Activated CD4-positive, alpha-beta memory T cell treated with anti-CD3 and anti-CD28 coated beads for 36 hours (primary cell): Measurements from ENCODE around the gene VAV3. TPM values are rescaled to one million over a fixed set of nuclear protein-coding genes. Genes with fewer than 3 reads are reported as not detected.

ENCODE experiments used
- CTCF ChIA-PET: fragments of 350-600 bp; sonication (Branson Sonifier 250); formaldehyde crosslinking; loops from one replicate; lab custom pipeline; 2021; ENCODE audit warnings: antibody characterized with exemption, inconsistent platforms; lab: Charles Lee
- POLR2A ChIA-PET: fragments of 350-600 bp; sonication (Branson Sonifier 250); formaldehyde crosslinking; loops from one replicate; lab custom pipeline; 2021; ENCODE audit warnings: antibody characterized with exemption; lab: Charles Lee
- DNase-seq: peaks from one replicate; pipeline ENCODE4 v3.0.0-alpha.2; 2020
- H3K27ac Mint-ChIP-seq: one replicate; pipeline ENCODE4 v1.8.0; 2021; ENCODE audit warnings: mixed read lengths
- H3K27me3 Mint-ChIP-seq: one replicate; pipeline ENCODE4 v1.8.0; 2021; ENCODE audit warnings: mixed read lengths
- H3K36me3 Mint-ChIP-seq: one replicate; pipeline ENCODE4 v1.8.0; 2021; ENCODE audit warnings: mixed read lengths
- H3K4me1 Mint-ChIP-seq: one replicate; pipeline ENCODE4 v1.8.0; 2021; ENCODE audit warnings: low read depth, mixed read lengths
- H3K4me3 Mint-ChIP-seq: one replicate; pipeline ENCODE4 v1.8.0; 2021; ENCODE audit warnings: mild to moderate bottlenecking, mixed read lengths
- H3K9me3 Mint-ChIP-seq: one replicate; pipeline ENCODE4 v1.8.0; 2021; ENCODE audit warnings: mixed read lengths
- intact Hi-C: fragments of 100-400 bp; cut with micrococcal nuclease; formaldehyde crosslinking; loops from one replicate; pipeline ENCODE4 v1.15.1; 2023
- total RNA-seq, 2 experiments: library from RNA; stranded (reverse); gene quantifications; one replicate each; pipeline ENCODE4 v1.2.3, GENCODE V29; 2021

VAV3 gene
- total RNA-seq, 2 experiments from 2014 or later = 2.3 to 3.3 TPM

DNA sequence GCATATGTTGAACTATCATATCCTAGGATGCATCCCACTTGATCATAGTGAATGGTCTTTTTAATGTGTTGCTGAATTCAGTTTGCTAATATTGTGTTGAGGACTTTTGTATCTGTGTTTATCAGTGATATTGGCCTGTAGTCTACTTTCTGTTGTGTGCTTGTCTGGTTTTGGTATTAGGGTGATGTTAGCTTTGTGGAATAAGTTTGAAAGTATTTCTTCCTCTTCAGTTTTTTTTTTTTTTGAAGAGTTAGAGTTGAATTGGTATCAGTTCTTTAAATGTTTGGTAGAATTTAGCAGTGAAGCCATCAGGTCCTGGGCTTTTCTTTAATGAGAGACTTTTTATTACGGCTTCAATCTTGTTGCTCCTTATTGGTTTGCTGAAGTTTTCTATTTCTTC is 162.3 kb downstream of the VAV3 start:
- H3K4me3 Mint-ChIP-seq = no peak overlapping the region
- H3K27me3 Mint-ChIP-seq = no peaks in the 10 kb centered on the region
- POLR2A ChIA-PET = no interaction called here
- CTCF ChIA-PET = no interaction called here
- peaks cover 19% of the 10 kb centered on the region for H3K4me1 Mint-ChIP-seq
- intact Hi-C loops = no loop called here
- DNase-seq = no peak
- H3K36me3 Mint-ChIP-seq = peaks cover 2% of the 10 kb centered on the region
- H3K9me3 Mint-ChIP-seq = peaks cover 7% of the 10 kb centered on the region
- H3K27ac Mint-ChIP-seq = no peak overlapping the region

DNA sequence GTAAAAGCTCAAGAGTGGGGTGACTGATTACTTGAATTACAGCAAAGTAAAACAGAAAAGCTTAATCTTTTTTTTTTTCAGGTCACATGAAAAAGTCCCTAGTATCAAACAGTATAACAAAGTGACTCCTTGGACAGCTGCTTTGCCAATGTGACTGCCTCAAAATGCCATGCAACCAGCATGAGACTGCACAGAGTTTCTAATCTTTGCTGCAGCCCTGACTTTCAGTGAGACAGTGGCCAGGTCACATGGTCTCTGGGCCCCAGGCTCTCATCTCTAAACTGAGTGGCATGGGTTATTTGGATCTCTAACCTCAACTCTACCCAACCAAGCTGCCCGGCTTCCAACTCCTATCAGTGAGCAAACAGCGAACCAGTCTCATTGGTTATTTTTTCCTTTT is 169.0 kb downstream of the VAV3 start:
- Mint-ChIP-seq H3K4me3 (no peak overlapping the region), H3K36me3 (peaks cover 2% of the 10 kb centered on the region), H3K27me3 (no peaks in the 10 kb centered on the region), H3K4me1 (peaks cover 20% of the 10 kb centered on the region), H3K9me3 (peaks cover 3% of the 10 kb centered on the region), H3K27ac (no peak overlapping the region)
- intact Hi-C loops = no loop called here
- ChIA-PET CTCF (interaction anchor here (1.0 to 2.6 kb wide), 3 partner anchors 14 to 329 kb away, joined by 3 to 8 read pairs (median 7); no protein-coding TSS in a partner anchor), POLR2A (no interaction called here)
- no peak for DNase-seq

DNA sequence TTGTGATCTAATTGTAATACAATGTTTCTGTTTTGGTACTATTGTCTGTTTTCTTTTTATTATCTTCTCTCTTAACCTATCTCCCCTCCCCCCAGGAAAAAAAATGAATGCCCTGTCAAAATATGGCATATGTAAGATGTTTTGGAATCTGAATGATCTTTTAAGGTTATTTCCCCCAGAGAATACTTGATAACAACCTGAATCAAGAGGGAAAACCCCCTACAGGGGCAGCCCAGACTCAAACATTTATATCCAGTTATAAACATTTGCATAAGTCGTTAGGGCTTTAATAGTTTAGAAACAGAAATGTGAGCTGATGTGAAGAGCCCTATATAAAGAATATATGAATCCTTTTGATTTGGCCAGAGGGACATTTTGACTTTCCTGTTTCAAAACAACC is 169.5 kb downstream of the VAV3 start:
- Mint-ChIP-seq H3K27me3 (no peaks in the 10 kb centered on the region), H3K36me3 (no peaks in the 10 kb centered on the region), H3K4me1 (peaks cover 20% of the 10 kb centered on the region), H3K27ac (no peak overlapping the region), H3K9me3 (no peaks in the 10 kb centered on the region), H3K4me3 (no peak overlapping the region)
- intact Hi-C loops = no loop called here
- no peak for DNase-seq
- POLR2A ChIA-PET = no interaction called here
- CTCF ChIA-PET = interaction anchor here (1.8 to 2.6 kb wide), 2 partner anchors 13 to 330 kb away, joined by 7 to 8 read pairs; no protein-coding TSS in a partner anchor

DNA sequence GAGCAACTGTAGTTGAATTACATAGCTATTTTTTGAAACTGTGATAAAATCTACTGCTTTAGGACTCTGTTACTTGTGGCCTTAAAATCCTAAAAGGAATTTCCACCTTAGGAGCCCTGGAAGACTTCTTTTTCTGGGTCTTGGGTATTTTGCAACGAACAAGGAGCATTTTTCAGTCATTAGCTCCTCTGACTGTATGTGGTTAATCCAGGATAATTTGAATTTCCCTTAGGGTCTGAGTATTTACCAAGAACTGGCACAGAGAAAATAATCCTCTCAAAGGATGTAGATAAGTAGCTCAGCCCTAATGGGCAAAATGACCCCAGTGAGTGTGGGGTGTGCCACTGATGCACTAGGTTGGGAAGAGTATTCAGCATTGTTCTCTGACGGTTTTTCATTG is 170.4 kb downstream of the VAV3 start:
- H3K4me1 Mint-ChIP-seq = peaks cover 20% of the 10 kb centered on the region
- ChIA-PET POLR2A (no interaction called here), CTCF (interaction anchor here (1.0 to 1.8 kb wide), 3 partner anchors 13 to 331 kb away, joined by 3 to 7 read pairs (median 6); no protein-coding TSS in a partner anchor)
- intact Hi-C loops = no loop called here
- no peak overlapping the region for H3K27ac Mint-ChIP-seq
- no peaks in the 10 kb centered on the region for H3K27me3 Mint-ChIP-seq
- H3K36me3 Mint-ChIP-seq = no peaks in the 10 kb centered on the region
- no peaks in the 10 kb centered on the region for H3K9me3 Mint-ChIP-seq
- H3K4me3 Mint-ChIP-seq = no peak overlapping the region
- DNase-seq = no peak

DNA sequence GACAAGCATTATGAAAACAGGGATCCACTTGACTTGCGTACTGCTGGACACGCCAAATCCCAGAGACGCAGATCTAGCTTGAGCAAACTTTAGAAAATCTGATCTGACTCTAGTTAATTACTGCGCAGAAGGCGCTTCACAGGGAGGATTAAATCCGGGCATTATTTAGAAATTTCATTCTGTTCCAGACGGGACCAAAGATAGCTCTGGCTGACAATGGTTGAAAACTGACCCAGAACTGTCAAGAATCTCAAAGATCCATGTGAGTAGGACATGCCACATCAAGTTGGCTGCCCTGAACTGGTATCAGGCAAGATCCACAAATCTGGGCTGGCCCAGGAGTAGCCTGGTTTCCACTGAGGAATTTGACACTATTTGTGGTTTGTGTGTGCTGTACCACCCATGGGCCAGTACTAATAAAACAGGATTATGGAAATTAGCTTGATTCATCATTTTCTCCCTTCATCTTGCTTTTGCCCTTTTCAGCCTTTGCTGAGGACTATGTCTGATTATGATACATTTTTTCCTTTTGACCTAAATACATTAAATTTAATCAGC is 171.0 kb downstream of the VAV3 start:
- Mint-ChIP-seq H3K27me3 (no peaks in the 10 kb centered on the region), H3K36me3 (no peaks in the 10 kb centered on the region), H3K4me3 (no peak overlapping the region), H3K4me1 (peaks cover 23% of the 10 kb centered on the region), H3K27ac (no peak overlapping the region), H3K9me3 (no peaks in the 10 kb centered on the region)
- POLR2A ChIA-PET = no interaction called here
- CTCF ChIA-PET = interaction anchor here (1.0 to 1.5 kb wide), 2 partner anchors 12 to 332 kb away, joined by 3 to 6 read pairs; no protein-coding TSS in a partner anchor
- intact Hi-C loops = no loop called here
- no peak for DNase-seq

DNA sequence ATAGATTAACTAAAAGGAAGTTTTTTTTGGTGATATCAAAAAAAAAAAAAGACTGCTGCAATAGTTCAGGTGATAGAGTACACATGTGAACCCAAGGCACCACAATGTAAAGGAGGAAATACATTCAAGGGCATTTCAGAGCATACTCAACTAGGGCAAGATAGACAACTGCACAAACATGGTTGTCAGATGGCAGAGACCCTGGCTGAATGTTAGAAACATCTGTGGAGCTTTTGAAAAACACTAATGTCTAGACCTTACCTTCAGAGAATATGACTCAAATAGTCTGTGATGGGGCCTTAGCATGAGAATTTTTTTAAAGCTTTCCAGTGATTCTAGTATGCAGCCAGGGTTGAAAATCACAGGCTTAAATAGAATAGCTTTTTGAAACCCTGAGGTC is 173.6 kb downstream of the VAV3 start:
- ChIA-PET POLR2A (no interaction called here), CTCF (interaction anchor here (0.9 to 2.1 kb wide), 2 partner anchors 334 to 335 kb away, joined by 3 to 8 read pairs; no protein-coding TSS in a partner anchor)
- intact Hi-C loops = no loop called here
- DNase-seq = no peak
- H3K4me3 Mint-ChIP-seq = no peak overlapping the region
- H3K36me3 Mint-ChIP-seq = no peaks in the 10 kb centered on the region
- H3K9me3 Mint-ChIP-seq = no peaks in the 10 kb centered on the region
- H3K27me3 Mint-ChIP-seq = no peaks in the 10 kb centered on the region
- peaks cover 46% of the 10 kb centered on the region for H3K4me1 Mint-ChIP-seq
- H3K27ac Mint-ChIP-seq = no peak overlapping the region

DNA sequence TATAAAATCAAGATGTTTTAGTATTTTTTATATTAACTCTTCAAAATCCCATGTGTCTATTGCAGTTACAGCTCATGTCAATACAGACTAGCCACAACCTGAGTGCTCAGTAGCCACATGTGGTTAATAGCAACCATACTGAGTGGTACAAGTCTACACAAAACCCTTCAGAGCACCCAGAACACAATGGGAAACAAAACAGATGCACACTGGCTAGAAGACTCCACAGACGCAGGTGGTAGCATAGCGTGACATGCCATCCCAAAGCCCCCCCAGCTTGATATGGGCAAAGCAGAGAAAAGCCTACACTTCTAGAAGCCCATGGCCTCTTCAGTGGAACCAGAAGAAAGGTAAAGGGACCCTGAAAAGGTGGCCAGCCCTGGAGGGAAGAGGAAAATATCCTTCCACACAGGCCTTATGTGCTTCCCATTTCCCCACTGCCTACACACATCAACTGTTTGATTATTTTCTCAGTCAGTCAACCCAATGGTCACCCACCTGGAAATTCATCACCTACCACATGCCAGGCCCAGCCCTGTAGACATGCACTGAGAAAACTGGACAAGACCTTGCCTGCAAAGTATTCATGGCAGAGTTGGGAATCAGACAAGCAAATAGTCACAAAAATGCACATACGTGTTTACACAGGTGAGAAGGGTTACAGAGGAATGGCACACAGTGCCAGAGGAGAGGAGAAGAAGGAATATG is 175.0 kb downstream of the VAV3 start:
- no peaks in the 10 kb centered on the region for H3K9me3 Mint-ChIP-seq
- intact Hi-C loops = loop anchor here (5.0 to 10.0 kb wide), 3 partner anchors 32 to 855 kb away; partner anchors contain the start of gene EEIG2
- H3K36me3 Mint-ChIP-seq = no peaks in the 10 kb centered on the region
- H3K27me3 Mint-ChIP-seq = no peaks in the 10 kb centered on the region
- no peak overlapping the region for H3K4me3 Mint-ChIP-seq
- no peak for DNase-seq
- ChIA-PET CTCF (no interaction called here), POLR2A (no interaction called here)
- peaks cover 47% of the 10 kb centered on the region for H3K4me1 Mint-ChIP-seq
- no peak overlapping the region for H3K27ac Mint-ChIP-seq

DNA sequence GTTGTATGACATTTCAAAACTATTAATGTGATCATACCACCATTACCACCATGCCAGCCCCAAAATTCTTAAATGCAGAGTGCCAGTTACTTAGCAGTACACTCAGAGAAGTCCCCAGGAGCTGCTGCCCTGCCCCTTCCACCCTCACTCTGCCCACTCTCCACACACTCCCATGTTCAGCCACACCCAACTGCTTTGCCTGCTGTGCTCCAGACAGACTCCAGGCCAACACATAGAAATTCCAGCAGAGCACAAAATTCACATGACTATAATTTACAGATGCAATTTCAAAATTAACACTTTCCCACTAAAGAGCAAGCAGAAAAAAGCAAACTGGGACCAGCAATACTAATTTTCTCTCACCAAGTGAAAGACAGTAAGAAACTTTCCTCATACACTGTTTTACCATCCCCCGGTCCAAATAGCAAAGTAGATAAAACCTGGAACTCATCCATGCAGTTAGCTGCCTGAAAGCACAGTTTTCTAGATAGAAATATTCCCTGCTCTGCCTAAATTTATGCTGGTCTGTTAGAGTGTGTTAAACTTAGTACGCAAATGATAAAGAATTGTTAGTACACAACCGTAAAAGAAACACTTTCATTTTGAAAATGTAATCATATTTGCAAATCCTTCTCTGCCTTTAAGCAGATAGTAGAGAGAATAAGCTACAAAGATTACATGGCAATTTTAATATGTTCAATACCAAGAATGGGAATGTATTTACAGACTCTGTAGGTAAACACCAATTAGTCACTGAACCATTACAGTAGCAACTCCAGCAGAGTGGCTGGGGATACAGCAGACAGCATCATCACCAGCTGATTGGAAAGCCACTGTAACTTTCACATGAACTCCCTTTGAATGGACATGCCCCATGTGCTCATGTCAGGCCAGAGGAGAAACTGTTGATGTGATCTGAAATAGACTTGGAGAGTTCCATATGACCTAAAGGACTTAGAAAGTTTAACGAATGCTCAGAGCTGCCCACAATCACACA is 176.5 kb downstream of the VAV3 start:
- intact Hi-C loops = loop anchor here (5.0 to 10.0 kb wide), 3 partner anchors 34 to 856 kb away; partner anchors contain the start of gene EEIG2
- H3K4me1 Mint-ChIP-seq = peaks cover 45% of the 10 kb centered on the region
- POLR2A ChIA-PET = no interaction called here
- H3K27ac Mint-ChIP-seq = no peak overlapping the region
- CTCF ChIA-PET = interaction anchor here (1.1 to 13.9 kb wide), 2 partner anchors 337 to 338 kb away, joined by 5 to 423 read pairs; no protein-coding TSS in a partner anchor
- no peaks in the 10 kb centered on the region for H3K36me3 Mint-ChIP-seq
- H3K4me3 Mint-ChIP-seq = no peak overlapping the region
- H3K27me3 Mint-ChIP-seq = no peaks in the 10 kb centered on the region
- no peaks in the 10 kb centered on the region for H3K9me3 Mint-ChIP-seq
- no peak for DNase-seq

DNA sequence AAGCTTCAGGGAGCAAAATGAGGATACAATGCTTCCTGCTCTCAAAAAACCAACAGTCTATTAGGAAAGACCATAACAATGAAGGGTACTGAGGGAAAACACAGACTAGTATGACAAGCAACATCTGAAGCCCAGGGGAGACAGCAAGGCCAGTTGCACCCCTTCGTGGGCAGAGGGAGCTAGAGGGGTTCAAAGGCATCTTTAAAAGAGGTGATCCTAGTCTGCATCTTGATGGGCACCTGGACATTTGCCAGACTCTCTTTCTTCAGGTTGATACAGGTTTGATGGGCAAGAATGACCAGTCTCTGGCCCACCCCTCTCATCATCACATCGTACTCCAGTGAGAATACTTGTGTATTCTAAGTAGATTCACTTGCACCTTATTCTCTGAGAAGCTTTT is 177.7 kb downstream of the VAV3 start:
- H3K4me1 Mint-ChIP-seq = peaks cover 45% of the 10 kb centered on the region
- H3K27ac Mint-ChIP-seq = no peak overlapping the region
- no peaks in the 10 kb centered on the region for H3K9me3 Mint-ChIP-seq
- ChIA-PET POLR2A (no interaction called here), CTCF (interaction anchor here (1.4 to 13.9 kb wide), 2 partner anchors 9 to 340 kb away, joined by 4 to 423 read pairs; no protein-coding TSS in a partner anchor)
- no peaks in the 10 kb centered on the region for H3K27me3 Mint-ChIP-seq
- intact Hi-C loops = loop anchor here (1.0 to 10.0 kb wide), 4 partner anchors 35 to 858 kb away; partner anchors contain the start of gene EEIG2
- H3K36me3 Mint-ChIP-seq = no peaks in the 10 kb centered on the region
- no peak overlapping the region for H3K4me3 Mint-ChIP-seq
- DNase-seq = peak; percentile 49

DNA sequence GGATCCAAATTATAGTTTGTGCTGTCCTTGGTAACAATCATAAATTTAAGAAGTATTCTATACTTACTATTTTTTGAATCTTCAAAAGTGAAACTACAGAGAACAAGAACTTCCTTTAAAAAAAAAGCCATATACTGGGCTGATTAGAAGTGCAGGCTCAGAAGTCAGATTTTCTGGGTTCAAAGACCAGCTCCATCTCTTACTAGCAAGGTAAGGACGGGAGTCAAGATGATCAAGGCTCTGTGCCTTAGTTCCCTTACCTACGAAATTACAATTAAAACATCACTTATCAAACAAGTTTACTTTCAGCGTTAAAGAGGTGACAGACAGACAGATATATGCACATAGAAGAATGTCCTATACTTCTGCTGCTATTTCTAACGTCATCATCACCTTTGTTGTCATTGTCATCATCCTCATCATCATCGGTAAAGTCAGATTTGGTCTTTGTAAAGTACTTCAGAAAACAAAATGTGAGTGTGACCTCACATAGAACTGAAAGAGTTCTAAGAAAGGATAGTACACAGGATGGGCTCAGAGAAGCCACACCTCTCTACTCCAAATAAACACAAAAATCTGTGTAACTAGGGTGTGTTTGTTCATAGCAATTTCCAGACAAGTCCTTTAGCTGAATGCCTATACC is 178.7 kb downstream of the VAV3 start:
- DNase-seq = no peak
- peaks cover 43% of the 10 kb centered on the region for H3K4me1 Mint-ChIP-seq
- no peaks in the 10 kb centered on the region for H3K9me3 Mint-ChIP-seq
- ChIA-PET CTCF (interaction anchor here (1.4 to 13.9 kb wide), 2 partner anchors 8 to 341 kb away, joined by 4 to 423 read pairs; no protein-coding TSS in a partner anchor), POLR2A (no interaction called here)
- peak overlapping the region; percentile 27 for H3K4me3 Mint-ChIP-seq
- H3K27me3 Mint-ChIP-seq = no peaks in the 10 kb centered on the region
- intact Hi-C loops = loop anchor here (1.0 to 10.0 kb wide), 5 partner anchors 36 to 858 kb away; partner anchors contain the start of gene EEIG2
- no peaks in the 10 kb centered on the region for H3K36me3 Mint-ChIP-seq
- H3K27ac Mint-ChIP-seq = peak overlapping the region; percentile 52
